ENCODE measurements around the gene SELENOS. TPM values are rescaled to one million over a fixed set of nuclear protein-coding genes. Genes with fewer than 3 reads are reported as not detected.

The SELENOS gene
- 68.7 and 88.6 TPM in 2 replicates for total RNA-seq (2014; rRNA removed; shearing (Covaris generic))

GRCh38 chr15:101277038-101277822 is at the start of gene SELENOS:
Gene SELENOS (minus strand): TSS chr15:101277485. CDS start chr15:101277417, 68 bp downstream.
- peak; percentile 95 for DNase-seq (ENCODE audit: low read depth)

DNA sequence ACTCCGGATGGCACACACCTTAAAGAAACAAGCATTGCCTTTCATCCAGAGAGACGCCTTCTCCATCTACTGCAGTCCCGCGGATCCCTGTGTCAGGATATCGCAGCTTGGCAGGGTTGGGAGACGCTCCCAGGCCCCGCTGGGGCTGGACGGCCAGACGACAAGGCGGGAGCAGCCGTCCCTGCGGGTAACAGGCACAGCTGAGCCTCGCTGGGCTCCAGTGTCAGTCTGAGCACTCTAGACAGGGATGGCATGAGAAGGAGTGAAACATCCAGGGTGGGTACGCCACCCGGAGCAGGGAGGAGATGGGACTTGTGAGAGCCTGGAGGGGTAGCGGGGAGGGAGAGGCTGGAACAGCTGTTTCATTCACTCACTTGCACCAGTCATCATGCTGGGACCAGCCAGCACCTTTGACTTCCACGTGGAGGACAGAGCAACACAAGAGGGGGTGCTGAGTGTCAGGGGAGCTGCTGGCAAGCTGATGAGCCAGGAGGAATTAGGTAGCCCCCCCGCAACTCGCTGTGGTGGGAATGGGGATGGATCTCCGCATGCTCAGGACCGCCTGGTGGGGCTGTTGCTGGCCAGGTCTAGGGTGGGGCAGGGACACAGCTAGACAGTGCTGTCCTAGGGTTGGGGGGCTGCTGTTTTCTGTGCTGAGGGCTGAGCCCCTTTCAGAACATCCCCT is 49.3 kb upstream of the SELENOS start:
- no peak for DNase-seq (ENCODE audit: low read depth)

DNA sequence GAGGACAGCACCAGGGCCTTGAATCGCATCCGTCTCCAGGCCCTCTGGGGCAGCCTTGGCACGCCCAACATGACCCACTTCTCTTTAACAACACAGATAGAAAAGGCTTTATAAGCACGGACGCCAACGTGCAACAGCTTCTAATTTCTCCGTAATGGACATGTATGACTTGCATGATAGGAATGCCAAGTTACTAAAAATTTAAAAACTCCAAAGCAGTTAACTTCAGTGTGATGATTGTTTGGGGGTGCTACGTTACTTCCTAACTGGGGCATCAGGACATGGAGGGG is 48.7 kb upstream of the SELENOS start:
- DNase-seq (ENCODE audit: low read depth) = no peak

GRCh38 chr15:101325263-101326025 is 48.2 kb upstream of the SELENOS start:
- no peak for DNase-seq (ENCODE audit: low read depth)

- no peak for DNase-seq (ENCODE audit: low read depth)
Measured at GRCh38 chr15:101324524-101325177, 47.4 kb upstream of the SELENOS start.

GRCh38 chr15:101323793-101324523 is 46.7 kb upstream of the SELENOS start:
- DNase-seq (ENCODE audit: low read depth) = no peak

DNA sequence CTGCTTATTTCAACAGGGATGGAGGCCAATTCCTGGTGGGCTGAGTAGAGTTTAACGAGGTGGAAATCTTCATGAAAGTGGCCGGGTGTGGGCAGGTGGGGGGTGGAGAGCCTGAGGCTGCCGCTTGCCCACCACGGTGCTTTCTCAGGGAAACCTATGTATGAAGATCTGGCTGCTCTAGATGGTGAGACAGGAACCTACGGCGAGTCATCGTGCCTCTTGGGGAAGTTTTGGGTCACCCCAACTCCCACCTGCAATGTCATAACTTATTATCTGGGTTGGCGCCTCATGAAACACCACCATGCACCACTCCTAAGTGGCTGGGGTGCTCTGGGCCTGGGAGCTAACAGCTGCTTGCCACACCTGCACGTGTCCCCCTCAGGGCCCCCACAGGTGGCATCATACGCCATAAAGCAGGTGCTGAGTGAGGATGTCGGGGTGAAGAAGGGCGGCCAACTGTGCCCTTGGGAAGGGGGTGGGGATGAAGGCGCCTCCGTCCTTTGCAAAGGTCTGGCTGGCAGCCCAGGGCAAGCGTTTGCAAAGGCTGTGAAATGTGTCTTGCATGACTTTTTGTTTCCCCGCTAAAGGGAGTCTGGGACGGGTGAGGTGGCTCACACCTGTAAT is 45.7 kb upstream of the SELENOS start:
- DNase-seq (ENCODE audit: low read depth) = no peak

- no peak for DNase-seq (ENCODE audit: low read depth)
Measured at GRCh38 chr15:101322016-101322695, 44.9 kb upstream of the SELENOS start.

GRCh38 chr15:101320501-101321052 is 43.3 kb upstream of the SELENOS start:
- peak; percentile 81 for DNase-seq (ENCODE audit: low read depth)

DNA sequence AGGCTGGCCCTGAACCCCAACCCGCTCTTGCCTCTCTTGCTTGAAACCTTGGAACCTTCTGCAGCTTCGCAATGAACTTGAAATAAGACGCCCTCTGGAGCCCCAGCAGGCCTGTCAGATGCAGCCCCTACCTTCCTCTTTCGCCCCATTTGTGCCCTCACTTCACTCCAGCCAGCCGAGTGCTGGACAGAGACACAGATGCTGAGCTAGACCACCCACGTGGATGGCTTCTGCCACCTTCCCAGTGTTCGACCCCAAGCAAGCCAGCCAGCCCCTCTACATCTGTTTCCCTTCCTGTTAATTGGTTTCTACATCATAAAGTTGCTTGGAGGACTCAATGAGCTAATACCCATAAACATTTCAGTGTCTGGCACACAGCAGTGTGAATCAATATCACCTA is 41.6 kb upstream of the SELENOS start:
- DNase-seq (ENCODE audit: low read depth) = no peak

DNA sequence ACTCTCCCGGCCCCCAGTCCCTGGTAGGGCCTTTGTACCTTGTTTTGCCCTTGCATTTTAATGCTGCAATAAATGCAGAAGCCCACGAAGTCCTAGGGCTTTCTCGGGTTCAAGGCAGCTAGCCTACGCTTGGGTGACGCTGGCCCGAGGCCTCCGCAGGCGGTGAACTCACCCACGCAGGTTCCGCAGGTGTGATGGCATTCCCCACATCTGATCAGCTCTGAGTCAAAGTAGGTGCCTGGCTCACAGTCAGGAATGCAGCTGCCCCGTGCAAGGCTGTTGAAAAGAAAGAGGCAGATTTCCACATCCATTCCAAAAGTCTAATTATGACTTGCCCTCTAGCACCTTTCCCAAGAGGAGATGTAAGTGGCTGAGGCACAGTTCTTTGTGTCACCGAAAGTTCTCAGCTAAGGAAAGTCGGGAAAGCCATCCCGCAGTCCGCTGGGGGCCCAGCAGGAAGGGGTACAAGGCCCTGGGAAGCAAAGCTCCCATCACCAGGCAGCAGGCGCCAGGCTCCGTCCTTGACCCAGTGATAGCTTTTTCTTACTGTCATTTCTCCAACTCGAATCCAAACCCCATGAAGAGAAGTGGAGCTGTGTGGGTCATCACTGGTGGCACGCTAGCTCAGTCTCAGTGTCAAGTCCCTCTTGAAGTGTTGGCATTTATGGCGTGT is 41.0 kb upstream of the SELENOS start:
- DNase-seq (ENCODE audit: low read depth) = no peak

DNA sequence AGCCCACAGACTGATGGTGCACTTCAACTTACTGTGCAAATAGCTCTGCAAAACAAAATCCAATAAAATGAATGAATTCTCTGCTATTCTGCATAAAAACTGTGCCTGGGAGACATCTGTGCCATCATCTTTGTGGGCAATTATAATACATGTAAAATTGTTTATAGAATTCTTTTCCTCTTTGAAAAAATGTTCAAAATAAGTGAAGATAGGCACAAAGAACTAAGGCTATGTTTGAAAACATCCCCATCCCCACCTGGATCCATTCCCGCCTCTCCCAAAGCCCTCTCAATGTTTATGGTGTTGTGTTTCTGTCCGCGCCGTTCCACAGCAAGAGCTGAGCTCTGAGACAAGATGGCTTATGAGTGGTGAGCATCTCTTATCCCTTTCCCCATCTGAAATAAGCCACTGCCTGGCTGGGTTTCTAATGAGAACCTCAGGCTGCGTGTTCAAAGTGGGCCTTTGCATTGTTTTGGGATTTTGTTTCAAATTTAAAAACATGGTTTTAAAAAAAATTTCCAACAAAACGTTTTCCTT is 40.1 kb upstream of the SELENOS start:
- no peak for DNase-seq (ENCODE audit: low read depth)

GRCh38 chr15:101316529-101316928 is 39.2 kb upstream of the SELENOS start:
- DNase-seq (ENCODE audit: low read depth) = no peak

- DNase-seq (ENCODE audit: low read depth) = no peak
Measured at GRCh38 chr15:101315736-101316135, 38.5 kb upstream of the SELENOS start.

- no peak for DNase-seq (ENCODE audit: low read depth)
Measured at GRCh38 chr15:101314336-101315125, 37.2 kb upstream of the SELENOS start.

DNA sequence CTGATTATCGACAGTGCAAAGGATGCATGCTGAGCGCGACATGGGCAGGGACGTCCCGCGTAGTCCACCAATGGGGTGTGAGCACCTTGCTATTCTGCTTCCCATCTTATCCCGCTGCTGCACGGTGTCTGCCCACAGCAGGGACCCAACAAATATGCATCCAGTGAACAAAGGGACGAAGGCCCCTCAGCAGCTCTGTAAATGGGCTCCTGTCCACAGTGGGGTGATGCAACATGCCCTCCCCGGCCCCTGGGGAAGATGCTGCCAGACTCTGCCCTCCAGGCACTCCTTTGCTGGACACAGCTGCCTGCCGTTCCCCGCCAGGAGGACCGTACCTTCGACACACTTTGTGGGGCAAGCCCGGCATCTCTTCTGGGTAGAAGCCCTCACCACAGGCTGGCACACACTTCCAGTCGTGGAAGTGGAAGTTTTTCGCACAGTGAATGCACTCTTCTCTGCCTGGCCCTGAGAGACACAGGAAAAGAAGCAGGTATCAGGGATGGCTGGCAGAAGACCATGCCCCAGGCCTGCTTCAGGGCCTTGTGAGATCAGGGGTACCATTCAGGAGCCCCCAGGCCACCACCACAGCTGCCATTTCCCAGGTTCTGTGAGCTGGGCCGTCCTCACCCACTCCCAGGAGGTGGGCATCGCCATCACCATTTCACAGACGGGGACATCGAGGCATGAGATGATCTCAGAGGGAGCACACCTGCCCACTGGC is 35.9 kb upstream of the SELENOS start:
- DNase-seq (ENCODE audit: low read depth) = no peak

DNA sequence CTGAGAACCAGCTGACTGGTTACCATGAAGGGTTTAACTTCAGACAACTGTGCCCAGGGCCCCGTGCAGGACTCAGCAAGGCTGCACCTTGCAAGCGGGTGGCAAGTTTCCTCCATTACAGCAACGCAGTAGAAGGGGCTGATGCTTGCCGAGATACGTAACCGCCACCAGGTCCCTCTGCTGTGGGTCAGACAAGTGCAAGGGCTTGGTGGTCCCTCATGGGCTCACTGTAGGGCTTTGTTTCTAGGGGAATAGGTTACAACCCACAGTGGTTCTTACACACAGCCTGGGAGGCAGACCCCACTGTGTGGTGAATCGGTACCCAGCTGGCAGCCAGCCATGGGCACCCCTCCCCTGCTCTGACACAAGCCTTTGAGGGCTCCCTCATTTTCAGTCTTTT is 33.2 kb upstream of the SELENOS start:
- DNase-seq (ENCODE audit: low read depth) = no peak

DNA sequence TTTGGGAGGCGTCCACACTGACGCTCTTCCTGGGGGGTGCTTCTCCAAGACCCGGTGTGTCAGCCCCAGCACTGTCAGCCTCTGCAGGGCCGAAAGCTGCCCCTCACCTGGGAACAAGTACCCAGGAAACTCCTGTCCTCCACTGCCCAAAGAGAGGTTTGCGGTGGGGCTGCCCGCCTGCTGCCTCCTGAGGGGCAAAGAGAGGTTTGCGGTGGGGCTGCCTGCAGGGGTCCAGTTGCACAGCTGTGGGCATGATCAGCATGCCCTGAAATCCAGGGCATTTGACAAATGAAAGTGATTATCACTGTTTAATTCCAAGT is 32.8 kb upstream of the SELENOS start:
- no peak for DNase-seq (ENCODE audit: low read depth)
